ENCODE data around the gene ZNF148. TPM values are rescaled to one million over a fixed set of nuclear protein-coding genes. Genes with fewer than 3 reads are reported as not detected.

ZNF148 gene
- total and polyA plus RNA-seq, 8 donors, result 3.1 to 109 (median 10.6) TPM

DNA sequence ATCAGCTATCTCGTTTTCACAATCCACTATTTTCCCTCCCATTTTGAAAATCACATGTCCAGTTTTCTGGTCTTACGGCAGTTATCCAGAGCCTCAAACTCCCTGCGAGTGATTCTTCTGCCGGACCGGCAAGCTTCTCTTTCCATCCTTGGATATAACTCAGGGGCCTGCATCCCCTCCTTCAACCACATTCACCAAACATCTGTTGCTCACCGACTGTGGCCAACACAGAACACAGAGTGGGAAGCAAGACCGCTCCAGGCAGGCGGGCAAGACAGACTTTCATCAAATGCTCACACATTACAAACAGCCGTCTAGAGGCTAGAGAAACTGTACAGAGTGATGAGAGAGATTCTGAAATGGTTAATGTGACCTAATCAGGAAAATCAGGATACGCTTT lies 154.9 kb downstream of the ZNF148 start:
- Histone ChIP-seq H3K27me3 (no peaks in the 10 kb centered on the region), H3K36me3 (no peaks in the 10 kb centered on the region), H3K27ac (no peak overlapping the region), H3K9me3 (no peaks in the 10 kb centered on the region), H3K4me3 (no peak overlapping the region), H3K4me1 (peaks cover 0 to 12% (median 1%) of the 10 kb centered on the region in 4 donors)
- WGBS, 5 donors, result 79 to 85% (median 84%) methylated on average over 10 of the region's 10 CpGs
- intact Hi-C loops (cut with DNase I; ENCODE audit: low total_unique reads), result no loop called here
- no peak for DNase-seq
- TF ChIP-seq POLR2AphosphoS5 (IDR thresholded peaks at IDR 0.05), result no peak
- no peak for TF ChIP-seq EP300 (IDR thresholded peaks at IDR 0.05)
- TF ChIP-seq POLR2A (IDR thresholded peaks at IDR 0.05), result no peak
- TF ChIP-seq CTCF (IDR thresholded peaks at IDR 0.05), result no peak

- no peaks in the 10 kb centered on the region for H3K36me3 ChIP-seq
- no peak overlapping the region for H3K4me3 ChIP-seq
- 40 to 61% (median 43%) methylated on average over 8 of the region's 8 CpGs for WGBS, 5 donors
- peaks cover 0 to 12% (median 1%) of the 10 kb centered on the region in 4 donors for H3K4me1 ChIP-seq
- intact Hi-C loops (cut with DNase I; ENCODE audit: low total_unique reads), result no loop called here
- TF ChIP-seq POLR2AphosphoS5 (IDR thresholded peaks at IDR 0.05) (no peak), CTCF (IDR thresholded peaks at IDR 0.05) (no peak), EP300 (IDR thresholded peaks at IDR 0.05) (no peak), POLR2A (IDR thresholded peaks at IDR 0.05) (no peak)
- peak overlapping the region in 1 of 5 donors; percentile 10 for H3K27ac ChIP-seq
- DNase-seq, result peak in 1 of 2 donors; percentile 52
- H3K27me3 ChIP-seq, result peaks cover 0 to 4% (median 0%) of the 10 kb centered on the region in 3 donors
- H3K9me3 ChIP-seq, result no peaks in the 10 kb centered on the region
Observed at GRCh38 chr3:125219261-125219701, 155.8 kb downstream of the ZNF148 start.

DNA sequence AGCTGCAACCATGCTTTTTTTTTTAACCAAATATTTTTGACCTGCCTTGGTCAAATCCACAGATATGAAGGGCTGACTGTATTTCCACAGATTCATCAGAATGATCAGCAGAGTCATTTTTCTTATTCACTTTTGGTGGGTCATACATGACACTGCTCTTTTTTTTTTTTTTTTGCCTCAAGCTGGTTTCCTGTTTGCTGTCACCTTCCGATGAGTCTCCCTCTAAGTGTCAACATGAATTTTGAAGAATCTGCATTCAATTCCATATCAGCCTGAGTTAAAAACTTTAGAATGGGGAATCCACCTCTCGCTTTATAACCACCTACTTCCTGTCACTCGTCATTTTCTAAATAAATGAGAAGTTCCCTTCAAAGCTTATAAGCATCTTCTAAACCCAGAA lies 160.4 kb downstream of the ZNF148 start:
- 63 to 80% (median 67%) methylated on average over 3 of the region's 3 CpGs for WGBS, 5 donors
- no peak for TF ChIP-seq EP300 (IDR thresholded peaks at IDR 0.05)
- TF ChIP-seq POLR2A (IDR thresholded peaks at IDR 0.05), result no peak
- TF ChIP-seq POLR2AphosphoS5 (IDR thresholded peaks at IDR 0.05), result no peak
- no peak for TF ChIP-seq CTCF (IDR thresholded peaks at IDR 0.05)
- Histone ChIP-seq H3K36me3 (no peaks in the 10 kb centered on the region), H3K9me3 (no peaks in the 10 kb centered on the region), H3K4me3 (no peak overlapping the region), H3K27me3 (peaks cover 4 to 38% (median 13%) of the 10 kb centered on the region in 3 donors), H3K27ac (no peak overlapping the region), H3K4me1 (peaks cover 13 to 29% (median 21%) of the 10 kb centered on the region in 4 donors)
- intact Hi-C loops (cut with DNase I; ENCODE audit: low total_unique reads), result no loop called here
- no peak for DNase-seq

GRCh38 chr3:125213946-125214542 lies 161.1 kb downstream of the ZNF148 start:
- intact Hi-C loops (cut with DNase I; ENCODE audit: low total_unique reads), result no loop called here
- no peak for TF ChIP-seq POLR2AphosphoS5 (IDR thresholded peaks at IDR 0.05)
- no peak for TF ChIP-seq POLR2A (IDR thresholded peaks at IDR 0.05)
- no peak for TF ChIP-seq CTCF (IDR thresholded peaks at IDR 0.05)
- TF ChIP-seq EP300 (IDR thresholded peaks at IDR 0.05), result no peak
- WGBS, 5 donors, result 87 to 91% (median 89%) methylated on average over 7 of the region's 7 CpGs
- Histone ChIP-seq H3K4me1 (peaks cover 13 to 22% (median 20%) of the 10 kb centered on the region in 4 donors), H3K4me3 (no peak overlapping the region), H3K27ac (no peak overlapping the region), H3K36me3 (no peaks in the 10 kb centered on the region), H3K9me3 (no peaks in the 10 kb centered on the region), H3K27me3 (peaks cover 4 to 38% (median 13%) of the 10 kb centered on the region in 3 donors)
- no peak for DNase-seq

Data from stomach (tissue), 9 donors.